Left hindlimb (tissue), 1 donor: Measurements from ENCODE around the gene ARL14EPL.

Experiments
- DNase-seq: peaks from one replicate; pipeline ENCODE4 v3.0.0-alpha.2; 2018

ARL14EPL gene

DNA sequence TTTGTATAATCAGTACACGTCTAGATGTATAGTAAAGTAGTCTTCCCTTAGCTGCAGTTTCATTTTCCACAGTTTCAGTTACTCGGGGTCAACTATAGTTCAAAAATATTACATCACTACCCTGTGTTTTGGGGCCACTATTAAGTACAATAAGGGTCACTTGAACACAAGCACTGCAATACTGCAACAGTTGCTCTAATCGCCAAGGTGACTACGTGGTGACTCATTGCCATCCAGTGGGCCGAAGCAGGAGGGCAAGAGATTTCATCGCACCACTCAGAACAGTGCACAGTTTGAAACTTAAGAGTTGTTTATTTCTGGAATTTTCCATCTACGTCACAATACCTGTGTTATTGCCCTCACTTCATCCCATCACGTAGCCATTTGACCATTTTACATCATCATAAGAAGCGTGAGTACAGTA lies at the start of gene ARL14EPL:
ARL14EPL (plus strand) TSS at position 379 of the 424 bp plus-strand sequence. CDS start 18,994 bp downstream, outside the sequence.
- DNase-seq = no peak

DNA sequence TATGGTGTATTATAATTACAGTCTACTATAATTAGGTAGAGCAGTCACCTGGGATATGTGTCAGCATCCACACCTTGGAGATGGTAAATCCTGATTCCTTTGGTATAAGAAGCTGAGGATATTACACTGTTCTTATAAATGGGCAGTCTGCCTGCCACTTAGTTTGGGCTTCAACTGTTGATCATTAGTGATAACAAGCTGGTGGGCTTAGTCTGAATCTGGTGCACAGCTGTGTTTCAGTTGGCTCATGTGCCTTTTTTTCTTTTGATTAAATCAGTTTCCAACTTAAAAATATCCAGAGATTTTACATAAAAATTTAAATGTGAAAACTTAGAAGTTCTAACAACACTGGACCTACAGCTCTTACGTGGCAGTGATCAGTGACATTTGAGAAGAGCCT lies 48.8 kb upstream of the ARL14EPL start:
- DNase-seq = no peak

DNA sequence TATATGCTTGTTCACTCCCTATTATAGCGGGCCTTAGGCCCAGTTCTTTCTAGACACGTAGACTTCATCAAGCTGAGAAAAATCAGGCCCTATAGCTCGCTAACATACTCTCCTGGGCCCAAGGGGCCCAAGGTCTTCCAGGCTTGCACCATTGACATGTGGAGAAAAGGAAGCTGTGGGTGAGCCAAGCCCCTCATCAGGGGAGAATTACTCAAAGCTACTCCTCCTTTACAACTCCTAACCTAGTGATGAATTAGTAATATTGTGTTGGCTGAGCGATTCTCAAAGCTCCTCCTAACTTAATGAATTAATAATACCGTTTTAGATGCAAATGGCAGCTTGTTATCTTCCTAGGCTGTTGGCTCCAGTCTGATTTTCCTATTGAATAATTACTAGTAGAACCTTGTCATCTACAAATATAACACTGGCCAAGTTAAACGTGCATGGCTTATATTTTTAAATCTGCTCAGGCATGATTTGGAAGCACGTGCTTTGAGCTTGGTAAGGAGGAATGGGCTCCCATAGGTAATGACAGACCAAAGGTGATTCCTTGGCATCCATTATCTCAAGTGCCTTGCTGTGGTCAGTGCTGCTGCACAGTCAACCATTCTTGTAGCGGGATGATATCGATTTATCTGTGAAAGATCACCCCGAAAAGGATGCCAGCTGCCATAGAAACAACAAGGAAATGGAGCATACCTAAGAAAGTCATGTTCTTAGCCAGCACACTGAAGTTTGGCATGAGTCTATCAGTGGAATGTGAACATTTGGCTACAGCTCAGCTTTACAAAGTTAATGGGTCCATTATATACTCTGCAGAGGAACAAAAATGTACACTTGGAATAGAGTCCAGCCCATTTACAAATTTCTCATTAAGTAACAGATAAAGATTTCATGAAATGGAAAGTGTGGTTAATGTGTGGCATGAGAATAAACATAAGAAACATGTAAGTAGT lies 46.2 kb upstream of the ARL14EPL start:
- no peak for DNase-seq

DNA sequence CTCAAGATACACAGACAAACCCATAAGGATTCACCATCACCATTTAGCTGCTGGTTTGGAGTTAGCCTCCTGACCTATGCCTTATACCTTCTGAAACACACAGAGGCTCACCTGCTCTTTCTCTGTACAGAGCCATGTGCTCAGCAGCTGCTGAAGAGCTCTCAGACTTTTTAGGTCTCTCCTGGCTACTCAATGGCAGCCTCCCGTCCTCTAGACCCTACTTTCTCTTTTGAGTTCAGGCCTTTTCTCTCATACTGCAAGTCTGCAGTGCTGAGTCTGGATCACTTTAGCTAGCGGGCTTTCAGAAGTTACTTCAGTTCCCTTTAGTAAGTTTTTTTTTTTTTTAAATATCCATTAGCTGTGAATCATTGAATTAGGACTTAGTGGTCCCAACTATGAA lies 44.3 kb upstream of the ARL14EPL start:
- no peak for DNase-seq

DNA sequence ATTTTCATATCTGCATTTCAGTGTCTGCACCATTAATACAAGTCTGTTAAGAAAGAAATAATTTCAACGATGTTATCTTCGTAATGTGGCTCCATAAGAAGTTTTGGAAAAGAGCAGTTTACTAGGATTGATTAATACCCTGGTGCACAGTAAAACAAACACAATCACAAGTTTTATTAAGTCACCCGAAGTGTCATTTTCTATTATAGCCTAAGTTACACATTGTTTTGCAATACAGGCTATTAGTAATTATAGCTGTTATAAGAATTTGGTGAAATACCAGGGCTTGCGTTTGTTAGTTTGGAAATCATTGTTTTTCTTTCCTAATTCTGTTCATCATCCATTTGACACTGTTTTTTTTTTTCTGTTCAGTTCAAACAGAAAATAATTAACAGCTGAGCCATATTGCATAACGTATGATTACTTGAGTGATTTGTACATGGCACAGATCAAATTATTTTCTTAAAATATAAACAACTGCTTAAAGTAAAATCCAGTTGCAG lies 39.4 kb upstream of the ARL14EPL start:
- no peak for DNase-seq

DNA sequence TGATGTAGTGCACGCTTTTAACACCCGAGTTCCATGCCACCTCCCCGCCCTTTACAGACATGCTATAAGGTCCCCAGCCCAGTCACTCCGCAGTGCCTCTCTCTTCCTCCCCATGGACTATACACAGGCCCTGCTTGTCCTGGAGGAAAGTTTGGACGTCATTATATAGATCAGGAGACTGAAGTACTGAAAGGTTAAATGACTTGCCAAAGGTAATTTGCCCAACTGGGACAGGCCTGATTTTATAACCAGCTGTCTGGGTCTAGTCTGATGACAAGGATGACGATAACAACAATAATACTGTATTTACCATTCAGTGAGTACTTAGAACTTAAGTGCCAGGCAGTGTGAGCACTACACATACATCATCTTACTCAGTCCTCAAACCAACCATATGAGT lies 36.9 kb upstream of the ARL14EPL start:
- DNase-seq = no peak

DNA sequence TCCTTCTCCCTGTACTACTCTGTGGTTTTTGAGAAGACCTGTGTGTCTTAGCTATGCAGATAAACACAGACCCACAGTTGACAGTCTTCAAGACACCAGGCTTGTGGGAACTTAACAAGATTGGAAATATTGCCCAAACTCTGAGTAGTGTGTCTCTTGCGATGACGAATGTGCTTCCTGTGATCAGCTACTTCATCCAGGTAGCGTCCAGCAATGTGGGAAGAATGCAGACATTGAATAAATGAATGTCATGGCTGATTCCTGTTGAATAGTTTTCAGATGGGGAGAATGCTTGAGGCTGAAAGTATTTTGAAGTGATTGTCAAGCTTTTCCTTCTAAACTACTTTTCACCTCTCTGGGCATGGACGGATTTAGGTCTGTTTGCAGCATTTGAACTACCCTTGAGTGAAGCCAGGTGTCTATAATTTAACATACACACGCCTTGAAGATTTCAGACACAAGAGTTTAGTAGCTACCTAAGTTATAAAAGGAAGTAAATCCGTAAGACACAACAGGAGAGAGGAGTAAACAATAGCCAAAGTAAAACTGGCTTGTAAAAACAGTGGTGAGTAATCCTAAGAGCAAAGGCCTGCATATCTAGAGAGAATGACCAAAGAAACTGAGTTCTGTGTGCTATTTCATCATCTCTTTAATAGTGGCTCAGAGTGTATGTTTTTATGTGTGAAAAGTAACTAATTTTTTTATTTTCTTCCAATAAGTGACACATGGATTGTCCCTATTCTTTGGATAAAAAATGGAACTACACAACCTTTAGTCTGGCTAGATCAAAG lies 30.0 kb upstream of the ARL14EPL start:
- no peak for DNase-seq

DNA sequence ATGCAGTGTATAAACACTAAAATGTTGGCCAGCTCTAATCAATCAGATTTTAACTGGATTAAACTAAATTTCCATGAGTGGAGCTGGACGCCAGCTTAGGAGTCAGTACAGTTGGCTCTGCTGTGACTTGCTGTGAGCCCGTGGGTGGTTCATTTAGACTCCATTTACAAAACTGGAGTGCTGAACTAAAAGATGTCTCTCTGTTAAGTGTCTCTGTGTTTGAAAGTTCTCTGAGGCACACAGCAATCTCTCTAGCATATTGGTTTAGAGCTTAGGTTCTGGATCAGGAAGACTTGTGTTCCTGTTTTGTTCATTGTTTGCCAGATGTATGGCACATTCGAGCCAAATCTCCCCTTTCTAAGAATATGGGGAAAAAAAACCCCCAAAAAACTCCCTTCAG lies 28.0 kb upstream of the ARL14EPL start:
- DNase-seq = no peak

DNA sequence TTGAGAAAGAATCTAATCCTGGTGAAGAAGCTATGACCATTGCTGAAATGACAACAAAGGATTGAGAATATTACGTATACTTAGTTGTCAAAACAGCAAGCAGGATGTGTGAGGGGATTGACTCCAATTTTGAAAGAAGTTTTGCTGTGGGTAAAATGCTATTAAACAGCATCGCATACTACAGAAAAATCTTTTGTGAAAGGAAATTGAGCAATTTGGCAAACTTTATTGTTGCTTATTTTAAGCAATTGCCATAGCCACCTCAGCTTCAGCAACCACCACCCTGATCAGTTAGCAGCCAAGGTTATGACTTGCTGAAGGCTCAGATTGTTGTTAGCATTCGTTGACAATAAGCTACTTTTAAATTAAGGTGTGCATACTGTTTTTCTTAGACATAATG lies 22.5 kb upstream of the ARL14EPL start:
- no peak for DNase-seq

DNA sequence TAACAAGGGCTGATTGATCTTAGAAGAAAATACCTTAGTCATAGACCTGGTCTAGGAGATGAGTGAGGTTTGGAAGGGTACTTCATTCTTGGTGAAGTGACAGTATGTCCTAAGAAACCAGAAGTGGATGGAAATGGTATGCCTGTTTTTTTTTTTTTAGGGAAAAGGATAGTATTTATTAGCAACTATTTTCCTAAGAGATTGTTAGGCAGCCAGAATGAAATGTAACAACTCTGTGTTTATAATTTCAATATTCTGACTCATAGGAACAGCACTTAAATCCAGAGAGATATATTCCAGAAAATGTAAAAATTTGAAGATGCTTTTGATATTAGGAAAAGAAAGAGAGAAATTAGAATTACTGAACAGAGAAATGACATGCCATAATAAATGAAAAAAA lies 21.2 kb upstream of the ARL14EPL start:
- DNase-seq = no peak

DNA sequence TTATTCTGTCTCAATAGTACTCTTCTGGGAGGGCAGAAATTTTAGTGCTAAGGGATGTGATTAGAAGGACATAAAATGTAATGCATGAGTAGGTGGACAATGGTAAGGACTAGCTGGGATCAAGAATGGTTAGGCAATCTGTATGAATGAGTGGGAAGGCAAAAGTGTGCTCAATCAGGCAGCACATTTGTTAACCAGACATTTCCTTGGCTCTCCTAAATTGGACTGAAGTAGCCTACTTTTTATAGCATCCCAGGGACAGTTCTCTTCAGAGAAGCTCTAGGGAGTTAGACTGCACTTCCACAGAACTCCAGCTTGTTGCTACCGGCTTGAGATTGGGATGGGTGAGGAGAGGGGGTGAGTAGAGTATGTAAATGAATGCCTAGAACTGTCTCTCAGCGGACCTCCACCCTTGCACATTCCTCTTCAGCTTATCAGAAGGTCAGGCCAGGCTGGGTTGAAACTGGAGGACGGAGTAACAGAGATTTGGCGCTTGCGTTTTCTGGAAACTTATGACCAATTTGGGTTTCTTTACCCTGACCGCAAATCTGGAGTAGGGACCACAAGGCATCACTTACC lies 19.0 kb upstream of the ARL14EPL start:
- DNase-seq = no peak

DNA sequence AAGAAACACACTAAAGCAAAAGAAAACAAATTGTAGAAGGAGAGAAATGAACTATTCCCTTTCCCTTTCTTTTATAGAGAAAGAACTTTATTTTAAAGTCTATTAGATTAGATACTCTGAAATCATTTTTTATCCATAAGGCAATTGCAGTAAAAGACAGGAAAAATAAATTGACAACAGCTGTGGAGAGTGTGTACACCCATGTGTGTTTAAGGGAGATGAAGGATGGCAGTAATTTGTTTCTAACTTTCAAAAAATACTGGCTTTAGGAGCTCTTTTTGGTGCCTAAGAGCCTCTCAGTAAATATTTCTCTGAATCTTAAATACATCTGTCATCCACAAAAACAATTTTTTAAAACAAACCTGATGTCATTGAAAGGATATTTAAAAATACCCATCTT lies 18.3 kb upstream of the ARL14EPL start:
- DNase-seq = no peak

DNA sequence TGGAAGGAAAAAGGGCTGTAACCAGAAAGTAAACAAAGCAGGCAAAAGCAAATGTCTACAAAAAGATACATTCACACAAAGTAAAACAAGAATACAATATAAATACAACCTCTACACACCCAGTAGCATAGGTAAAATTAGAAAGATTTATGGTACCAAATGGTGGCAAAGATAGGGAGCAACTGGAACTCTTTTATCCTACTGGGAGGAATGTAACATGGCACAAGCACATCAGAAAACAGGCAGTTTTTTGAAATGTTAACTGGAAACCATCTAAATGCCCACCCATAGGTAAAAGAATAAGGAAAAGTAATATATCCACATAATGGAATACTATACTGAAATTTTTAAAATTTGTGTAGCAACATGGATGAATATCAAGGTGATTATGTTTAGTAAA lies 8.7 kb upstream of the ARL14EPL start:
- no peak for DNase-seq

DNA sequence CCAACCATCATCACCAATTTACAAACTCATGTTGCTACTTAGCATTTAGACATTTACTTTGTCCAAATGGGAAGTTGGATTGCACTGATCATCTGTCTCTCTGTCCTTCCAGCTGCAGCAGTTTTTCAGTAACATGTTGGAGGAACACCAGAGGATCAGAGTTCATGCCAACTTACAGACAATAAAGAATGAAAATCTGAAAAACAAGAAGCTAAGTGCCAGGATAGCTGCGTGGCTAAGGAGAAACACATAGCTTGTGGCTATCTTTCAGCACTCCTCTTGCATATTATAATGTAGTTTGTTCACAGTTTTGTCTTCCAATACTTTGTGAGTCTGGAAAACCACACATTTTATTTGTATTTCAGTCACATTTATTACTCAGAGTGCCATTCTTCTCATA lies 6.4 kb upstream of the ARL14EPL start:
- no peak for DNase-seq

DNA sequence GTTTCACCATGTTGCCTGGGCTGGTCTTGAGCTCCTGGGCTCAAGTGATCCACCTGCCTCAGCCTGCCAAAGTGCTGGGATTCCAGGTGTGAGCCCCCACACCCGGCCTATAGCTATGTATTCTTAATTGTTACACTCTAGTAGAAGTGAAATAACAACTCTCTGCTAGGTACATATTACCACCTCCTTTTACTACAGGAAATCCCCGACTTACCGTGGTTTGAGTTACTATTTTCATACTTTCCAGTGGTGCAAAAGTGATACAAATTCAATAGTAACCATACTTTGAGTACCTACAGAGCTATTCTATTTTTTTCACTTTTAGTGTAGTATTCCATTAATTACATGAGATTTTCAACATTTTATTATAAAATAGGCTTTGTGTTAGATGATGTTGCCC lies 719 bp downstream of the ARL14EPL start:
- no peak for DNase-seq

DNA sequence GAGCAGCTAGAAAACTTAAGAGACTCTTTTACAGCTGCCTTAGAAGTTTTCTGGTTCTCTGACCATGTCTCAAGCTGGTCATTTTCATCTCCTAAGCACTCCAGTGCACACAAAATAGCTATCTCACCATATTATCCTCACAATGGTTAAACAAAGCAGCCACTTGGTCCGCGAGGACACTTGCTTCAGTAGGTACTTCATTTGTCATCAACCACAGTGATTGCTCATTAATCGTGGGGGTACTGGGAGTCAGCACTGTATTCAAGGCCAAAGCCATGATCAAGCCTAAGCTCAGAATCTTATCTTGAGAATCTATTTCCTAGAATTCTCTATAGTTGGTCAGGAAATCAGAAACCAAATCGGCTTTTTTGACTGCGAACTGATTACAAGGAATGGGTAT lies 2.9 kb downstream of the ARL14EPL start:
- no peak for DNase-seq

DNA sequence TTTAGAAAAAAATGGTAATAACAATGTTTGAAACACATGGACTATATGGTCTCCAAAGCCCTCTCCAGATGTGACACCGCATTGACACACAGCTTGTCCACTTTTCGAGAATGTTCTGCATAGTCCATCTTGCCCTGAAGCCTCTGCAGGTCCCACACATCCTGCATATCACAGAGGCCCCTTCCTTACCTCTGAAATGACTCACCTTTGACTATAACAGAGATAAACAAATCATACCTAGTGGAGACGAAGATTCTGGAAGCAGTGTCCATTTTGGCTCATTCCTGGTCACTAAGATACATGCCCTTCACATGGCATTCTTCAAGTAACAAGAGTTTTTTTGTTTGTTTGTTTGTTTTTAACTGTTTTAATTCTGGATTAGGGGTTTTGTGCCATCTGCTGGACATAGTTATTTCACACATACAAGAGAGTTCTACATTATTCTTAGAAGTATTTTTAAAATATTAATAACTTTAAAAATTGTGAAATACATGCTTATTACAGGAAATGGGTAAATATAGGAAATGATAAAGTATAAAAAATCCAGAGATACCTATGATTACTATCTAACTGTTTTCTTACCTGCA lies 5.1 kb downstream of the ARL14EPL start:
- no peak for DNase-seq

DNA sequence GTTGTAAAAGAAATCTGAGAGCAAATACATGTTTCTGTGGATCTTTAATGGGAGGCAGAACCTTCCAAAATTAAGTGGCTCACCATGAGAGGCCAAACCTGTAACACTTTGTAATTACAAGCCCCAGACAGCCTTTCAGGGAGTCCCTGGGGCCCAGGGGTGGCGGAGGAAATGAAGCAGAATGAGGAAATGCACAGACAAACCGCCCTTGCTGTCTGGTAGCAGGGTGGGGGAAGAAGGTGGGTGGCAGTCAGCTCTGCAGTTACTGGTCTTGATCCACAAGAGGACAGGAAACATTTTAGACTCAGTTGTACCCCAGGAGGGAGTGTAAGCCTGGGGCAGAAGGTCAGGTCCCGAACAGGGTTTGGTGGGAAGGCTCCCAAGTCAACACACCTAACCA lies 6.5 kb downstream of the ARL14EPL start:
- no peak for DNase-seq

DNA sequence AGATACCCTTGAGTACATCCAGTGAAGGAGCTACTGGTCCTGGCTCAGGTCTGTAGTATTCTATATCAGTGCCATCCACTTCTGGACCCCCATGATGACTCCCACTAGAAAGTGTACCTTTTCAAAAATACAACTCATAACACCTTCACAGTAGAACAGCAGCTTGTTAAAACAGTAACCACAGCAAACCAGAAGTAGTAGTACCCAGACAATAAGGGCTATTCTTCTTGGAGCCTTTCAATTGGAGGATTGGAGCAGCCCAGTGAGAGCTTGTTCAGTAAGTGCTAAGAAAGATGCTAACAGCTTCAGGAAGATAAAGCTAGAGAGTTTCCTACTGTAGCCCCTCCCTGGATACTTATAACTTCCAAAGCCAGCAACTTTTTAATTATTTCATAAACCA lies 10.1 kb downstream of the ARL14EPL start:
- DNase-seq = no peak

DNA sequence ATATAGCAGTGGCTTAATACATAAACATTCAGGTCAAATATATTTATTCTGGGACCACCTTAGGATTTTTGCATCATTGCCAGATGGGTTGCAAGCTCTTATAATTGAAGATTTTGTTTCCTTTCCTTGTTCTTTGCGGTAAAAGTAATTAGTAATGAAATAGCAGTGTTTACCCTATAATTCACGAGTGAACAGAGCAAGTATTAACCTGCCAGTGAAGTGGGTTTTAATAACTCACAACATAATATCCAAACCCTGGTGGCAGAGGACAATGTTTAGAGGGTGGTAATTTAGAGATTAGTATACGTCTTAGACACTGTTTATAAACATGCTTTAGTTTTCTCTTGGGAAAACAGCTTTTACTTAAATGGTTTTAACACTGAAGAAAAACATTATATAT lies 11.8 kb downstream of the ARL14EPL start:
- DNase-seq = no peak

DNA sequence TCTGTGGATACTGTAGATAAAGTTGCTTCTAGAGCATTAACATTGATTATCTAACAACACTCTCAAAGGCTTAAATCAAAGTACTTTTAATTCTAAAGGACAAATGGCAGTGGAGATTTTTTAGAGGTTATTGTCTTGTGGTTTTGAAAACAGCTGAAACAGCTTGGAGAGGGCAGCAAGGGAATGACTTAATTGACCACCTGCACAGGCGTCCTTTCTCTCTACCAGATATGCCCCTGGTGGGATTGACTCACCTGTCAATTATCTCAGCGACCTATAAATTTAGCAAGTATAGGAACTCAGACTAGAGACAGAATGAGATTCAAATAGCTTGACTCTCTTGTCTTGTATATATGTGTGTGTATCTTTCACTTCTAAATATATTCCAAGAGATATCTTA lies 13.5 kb downstream of the ARL14EPL start:
- no peak for DNase-seq

DNA sequence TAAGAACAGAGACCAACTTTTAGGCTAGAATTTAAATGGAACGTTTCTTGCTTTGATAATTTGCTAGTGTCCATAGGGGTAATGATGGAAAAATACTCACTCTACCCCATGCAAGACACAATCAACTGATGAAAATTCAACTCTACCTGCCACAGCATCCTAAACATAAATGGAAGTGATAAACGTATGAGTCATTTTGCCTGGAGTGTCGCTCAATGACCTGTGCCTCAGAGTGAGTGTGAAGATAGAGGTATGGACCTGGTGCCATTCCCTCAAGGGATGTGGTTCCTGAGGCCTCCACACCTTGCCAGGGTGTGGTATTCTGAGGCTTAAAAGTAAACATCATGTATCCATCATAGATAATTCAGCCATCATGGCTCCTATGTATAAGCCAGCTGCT lies 14.0 kb downstream of the ARL14EPL start:
- DNase-seq = no peak

DNA sequence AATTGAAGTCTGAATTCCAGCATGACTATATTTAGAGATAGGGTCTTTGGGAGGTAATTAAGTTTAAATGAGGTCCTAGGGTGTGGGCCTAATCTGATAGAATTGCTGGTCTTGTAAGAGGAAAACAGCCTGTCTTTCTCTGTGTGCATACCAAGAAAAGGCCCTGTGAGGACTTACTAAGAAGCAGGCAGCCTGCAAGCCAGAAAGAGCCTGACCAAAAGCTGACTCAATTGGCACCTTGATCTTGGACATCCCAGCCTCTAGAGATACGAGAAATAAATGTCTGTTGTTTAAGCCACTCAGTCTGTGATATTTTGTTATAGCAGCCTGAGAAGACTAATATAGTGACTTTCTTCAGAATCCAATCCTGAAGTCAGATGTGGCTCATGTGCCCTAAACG lies 14.6 kb downstream of the ARL14EPL start:
- DNase-seq = no peak
